Smooth muscle cell (in vitro differentiated cells): ENCODE measurements around the gene NUP93. TPM values are rescaled to one million over a fixed set of nuclear protein-coding genes. Genes with fewer than 3 reads are reported as not detected.

ENCODE experiments used
- DNase-seq: peaks from one replicate; lab custom pipeline; 2025; ENCODE audit not compliant: unreplicated experiment; lab: John Stamatoyannopoulos, UW
- H2AFZ ChIP-seq: fragments of 200-600 bp; sonication (generic); 2 replicates; pipeline ENCODE4 v1.6.0; 2016; ENCODE audit warnings: antibody characterized with exemption, low read depth, mild to moderate bottlenecking
- H3F3A ChIP-seq: fragments of 200-600 bp; sonication (generic); 2 replicates; pipeline ENCODE4 v1.6.0; 2017; ENCODE audit warnings: antibody characterized with exemption, low read depth
- H3K27ac ChIP-seq: fragments of 200-600 bp; sonication (generic); 2 replicates; pipeline ENCODE4 v1.5.1; 2016; ENCODE audit warnings: low read depth, mild to moderate bottlenecking
- H3K27me3 ChIP-seq: fragments of 200-600 bp; sonication (generic); 2 replicates; pipeline ENCODE4 v1.6.1; 2016; ENCODE audit warnings: low read depth, mild to moderate bottlenecking
- H3K36me3 ChIP-seq: fragments of 200-600 bp; sonication (generic); 2 replicates; pipeline ENCODE4 v1.5.1; 2016; ENCODE audit warnings: low read depth
- H3K4me1 ChIP-seq: fragments of 200-600 bp; sonication (generic); 2 replicates; pipeline ENCODE4 v1.5.1; 2016; ENCODE audit warnings: low read depth
- H3K4me2 ChIP-seq: fragments of 200-600 bp; sonication (generic); 2 replicates; pipeline ENCODE4 v1.6.0; 2016; ENCODE audit warnings: mild to moderate bottlenecking
- H3K4me3 ChIP-seq: fragments of 200-600 bp; sonication (generic); 2 replicates; pipeline ENCODE4 v1.5.1; 2016; ENCODE audit warnings: mild to moderate bottlenecking
- H3K79me2 ChIP-seq: fragments of 200-600 bp; sonication (generic); 2 replicates; pipeline ENCODE4 v1.6.0; 2016; ENCODE audit warnings: low read depth, mild to moderate bottlenecking
- H3K9ac ChIP-seq: fragments of 200-600 bp; sonication (generic); 2 replicates; pipeline ENCODE4 v1.6.0; 2016; ENCODE audit warnings: low read depth
- H3K9me3 ChIP-seq: fragments of 200-600 bp; sonication (generic); replicated peaks from 2 replicates; pipeline ENCODE4 v1.5.1; 2016; ENCODE audit warnings: low read depth
- H4K20me1 ChIP-seq: fragments of 200-600 bp; sonication (generic); 2 replicates; pipeline ENCODE4 v1.6.0; 2016; ENCODE audit warnings: low read depth
- WGBS: methylation state at CpG from one replicate; pipeline ENCODE4 v1.1.7; 2016; ENCODE audit warnings: low lambda C conversion rate; 5-methylcytosine and 5-hydroxymethylcytosine counted together
- polyA plus RNA-seq: library from polyadenylated mRNA; unstranded; fragments of >200 nt; fragmentation: Nextera tagmentation; extraction: Ambion mirVana; gene quantifications from 2 replicates; pipeline ENCODE4 v1.2.1, GENCODE V29; 2016
- total RNA-seq: library from RNA; depleted of rRNA; stranded (reverse); fragments of >200 nt; gene quantifications from 2 replicates; pipeline ENCODE4 v1.2.3, GENCODE V29; 2014
- TF ChIP-seq, protein P1 (sequence below): fragments of 200-600 bp; sonication (generic); IDR thresholded peaks from 2 replicates; pipeline ENCODE4 v1.5.1; 2017; ENCODE audit warnings: borderline replicate concordance, mild to moderate bottlenecking, antibody characterized with exemption; ENCODE audit not compliant: insufficient read depth, poor library complexity, severe bottlenecking

The NUP93 gene
- total and polyA plus RNA-seq, 2 experiments from 2014 or later = 45.6 to 55.8 TPM

DNA sequence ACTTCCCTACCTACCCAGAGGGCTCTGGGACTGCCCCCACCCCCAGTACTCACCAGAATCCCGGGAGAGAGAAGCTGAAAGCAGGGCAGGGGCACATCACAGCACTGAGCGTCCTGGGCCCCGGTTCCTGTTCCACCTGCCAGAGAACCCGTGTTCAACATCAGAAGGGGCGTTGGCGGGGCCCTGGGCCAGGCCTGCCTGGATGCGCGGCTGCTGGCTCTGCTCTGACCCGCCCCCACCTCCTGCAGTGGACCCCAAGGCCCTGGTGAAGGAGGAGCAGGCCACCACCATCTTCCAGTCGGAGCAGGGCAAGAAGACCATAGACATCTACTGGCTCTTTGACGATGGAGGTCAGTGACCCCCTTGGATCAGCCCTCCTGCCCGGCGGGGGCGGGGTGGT lies 162.8 kb downstream of the NUP93 start:
- Histone ChIP-seq H3K4me2 (no peak overlapping the region), H3K27ac (no peak overlapping the region), H3K9ac (no peak overlapping the region), H3K27me3 (no peaks in the 10 kb centered on the region), H3K79me2 (no peaks in the 10 kb centered on the region), H3K9me3 (no peaks in the 10 kb centered on the region), H4K20me1 (no peaks in the 10 kb centered on the region), H3K4me1 (no peaks in the 10 kb centered on the region), H2AFZ (no peak overlapping the region), H3F3A (no peaks in the 10 kb centered on the region), H3K36me3 (no peaks in the 10 kb centered on the region), H3K4me3 (no peak overlapping the region)
- TF ChIP-seq, protein P1, sequence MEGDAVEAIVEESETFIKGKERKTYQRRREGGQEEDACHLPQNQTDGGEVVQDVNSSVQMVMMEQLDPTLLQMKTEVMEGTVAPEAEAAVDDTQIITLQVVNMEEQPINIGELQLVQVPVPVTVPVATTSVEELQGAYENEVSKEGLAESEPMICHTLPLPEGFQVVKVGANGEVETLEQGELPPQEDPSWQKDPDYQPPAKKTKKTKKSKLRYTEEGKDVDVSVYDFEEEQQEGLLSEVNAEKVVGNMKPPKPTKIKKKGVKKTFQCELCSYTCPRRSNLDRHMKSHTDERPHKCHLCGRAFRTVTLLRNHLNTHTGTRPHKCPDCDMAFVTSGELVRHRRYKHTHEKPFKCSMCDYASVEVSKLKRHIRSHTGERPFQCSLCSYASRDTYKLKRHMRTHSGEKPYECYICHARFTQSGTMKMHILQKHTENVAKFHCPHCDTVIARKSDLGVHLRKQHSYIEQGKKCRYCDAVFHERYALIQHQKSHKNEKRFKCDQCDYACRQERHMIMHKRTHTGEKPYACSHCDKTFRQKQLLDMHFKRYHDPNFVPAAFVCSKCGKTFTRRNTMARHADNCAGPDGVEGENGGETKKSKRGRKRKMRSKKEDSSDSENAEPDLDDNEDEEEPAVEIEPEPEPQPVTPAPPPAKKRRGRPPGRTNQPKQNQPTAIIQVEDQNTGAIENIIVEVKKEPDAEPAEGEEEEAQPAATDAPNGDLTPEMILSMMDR = no peak
- 90% methylated on average over 11 of the region's 14 CpGs for WGBS
- no peak for DNase-seq

DNA sequence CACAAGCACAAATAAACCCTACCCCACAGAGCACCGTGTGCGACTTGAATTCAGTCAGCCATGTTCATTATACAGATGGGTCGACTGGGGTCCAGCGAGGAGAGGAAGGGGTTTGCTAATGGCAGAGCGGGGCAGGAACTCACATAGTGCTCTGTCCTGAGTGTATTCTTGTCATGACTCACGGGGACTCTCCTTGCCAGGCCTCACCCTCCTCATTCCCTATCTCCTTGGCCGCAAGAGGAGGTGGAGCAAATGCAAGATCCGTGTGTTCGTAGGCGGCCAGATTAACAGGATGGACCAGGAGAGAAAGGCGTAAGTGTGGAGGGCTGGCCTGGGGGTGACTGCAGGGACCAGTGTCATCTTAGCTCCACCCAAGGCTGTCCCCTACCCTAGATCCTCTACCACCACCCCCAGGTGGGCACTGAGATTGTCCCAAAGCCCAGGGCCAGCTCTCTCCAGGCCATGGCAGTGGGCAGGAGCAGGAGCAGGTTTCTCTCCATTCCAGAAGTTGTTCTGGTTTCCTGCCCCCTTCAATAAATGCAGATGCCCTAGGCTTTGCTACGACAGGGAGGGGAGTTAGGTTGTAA lies 164.5 kb downstream of the NUP93 start:
- Histone ChIP-seq H3K4me1 (no peaks in the 10 kb centered on the region), H3K36me3 (no peaks in the 10 kb centered on the region), H3K27me3 (no peaks in the 10 kb centered on the region), H3K4me3 (no peak overlapping the region), H3F3A (no peaks in the 10 kb centered on the region), H4K20me1 (no peaks in the 10 kb centered on the region), H3K4me2 (no peak overlapping the region), H3K9ac (no peak overlapping the region), H2AFZ (no peak overlapping the region), H3K27ac (no peak overlapping the region), H3K79me2 (no peaks in the 10 kb centered on the region), H3K9me3 (no peaks in the 10 kb centered on the region)
- DNase-seq = no peak
- TF ChIP-seq, protein P1 = no peak
- 63% methylated on average over 12 of the region's 12 CpGs for WGBS

DNA sequence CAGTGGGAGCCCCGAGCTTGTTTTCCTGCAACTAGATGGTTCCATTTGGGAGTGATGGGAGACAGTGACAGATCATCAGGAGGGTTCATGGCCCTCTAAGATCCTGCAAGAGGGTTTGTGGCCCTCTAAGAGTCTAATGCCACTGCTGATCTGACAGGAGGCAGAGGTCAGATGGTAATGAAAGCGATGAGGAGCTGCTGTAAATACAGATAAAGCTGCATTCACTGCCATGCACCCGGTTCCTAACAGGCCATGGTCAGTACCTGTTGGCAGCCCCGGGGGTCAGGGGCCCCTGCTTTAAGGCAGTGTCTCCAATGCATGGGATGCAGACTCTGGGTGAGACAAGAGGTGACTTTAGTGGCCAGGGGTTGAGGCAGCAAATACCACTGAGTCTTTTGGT lies 165.9 kb downstream of the NUP93 start:
- whole genome bisulfite sequencing = 93% methylated on average over 4 of the region's 4 CpGs

More for the DNA sequence above, 165.9 kb downstream of the NUP93 start:
- no peaks in the 10 kb centered on the region for H3K9me3 ChIP-seq
- H3K4me3 ChIP-seq = no peak overlapping the region
- H3K4me1 ChIP-seq = no peaks in the 10 kb centered on the region
- H3K27me3 ChIP-seq = no peaks in the 10 kb centered on the region
- H4K20me1 ChIP-seq = no peaks in the 10 kb centered on the region
- H3K79me2 ChIP-seq = no peaks in the 10 kb centered on the region
- TF ChIP-seq, protein P1 = no peak
- H3K4me2 ChIP-seq = no peak overlapping the region
- H3F3A ChIP-seq = no peaks in the 10 kb centered on the region
- H3K9ac ChIP-seq = no peak overlapping the region
- no peaks in the 10 kb centered on the region for H3K36me3 ChIP-seq
- no peak overlapping the region for H2AFZ ChIP-seq
- no peak overlapping the region for H3K27ac ChIP-seq
- DNase-seq = no peak
